ENCODE data around the gene CNPY1.

Gene CNPY1

GRCh38 chr7:155483868-155484325 lies 62.5 kb downstream of the CNPY1 start:
- no peak overlapping the region for H3K27ac ChIP-seq
- TF ChIP-seq ZFX (IDR thresholded peaks at IDR 0.05) (no peak), CTCF (conservative IDR thresholded peaks at IDR 0.05) (no peak)

- TF ChIP-seq CTCF (conservative IDR thresholded peaks at IDR 0.05) (no peak), ZFX (IDR thresholded peaks at IDR 0.05) (no peak)
These were observed 63.1 kb downstream of the CNPY1 start for GRCh38 chr7:155483245-155483644.

GRCh38 chr7:155482511-155483183 lies 63.7 kb downstream of the CNPY1 start:
- no peak overlapping the region for H3K27ac ChIP-seq
- no peak for TF ChIP-seq ZFX (IDR thresholded peaks at IDR 0.05)

More at GRCh38 chr7:155483245-155483644, 63.1 kb downstream of the CNPY1 start:
- H3K27ac ChIP-seq = no peak overlapping the region

GRCh38 chr7:155481764-155482163 lies 64.6 kb downstream of the CNPY1 start:
- TF ChIP-seq ZFX (IDR thresholded peaks at IDR 0.05) (no peak), CTCF (conservative IDR thresholded peaks at IDR 0.05) (no peak)
- no peak overlapping the region for H3K27ac ChIP-seq

- TF ChIP-seq ZFX (IDR thresholded peaks at IDR 0.05) (no peak), CTCF (conservative IDR thresholded peaks at IDR 0.05) (no peak)
- H3K27ac ChIP-seq = no peak overlapping the region
These were observed 68.9 kb downstream of the CNPY1 start for GRCh38 chr7:155477476-155477875.

- no peak for TF ChIP-seq ZFX (IDR thresholded peaks at IDR 0.05)
- TF ChIP-seq CTCF (conservative IDR thresholded peaks at IDR 0.05) = no peak
- H3K27ac ChIP-seq = no peak overlapping the region
These were observed 74.6 kb downstream of the CNPY1 start for GRCh38 chr7:155471718-155472117.

GRCh38 chr7:155470686-155471638 lies 75.4 kb downstream of the CNPY1 start:
- TF ChIP-seq ZFX (IDR thresholded peaks at IDR 0.05) (no peak), CTCF (conservative IDR thresholded peaks at IDR 0.05) (no peak)
- no peak overlapping the region for H3K27ac ChIP-seq

Data from C4-2B (cell line).